K562 (cell line): ENCODE data around the gene PITPNC1. TPM values are rescaled to one million over a fixed set of nuclear protein-coding genes. Genes with fewer than 3 reads are reported as not detected.

ENCODE experiments used
- GTF2B ChIP-seq: IDR thresholded peaks from 2 replicates; pipeline ENCODE4 v1.6.1; 2011; ENCODE audit not compliant: insufficient read length; ENCODE audit errors: extremely low read depth
- MEF2D ChIP-seq: conservative IDR thresholded peaks from 2 replicates; pipeline ENCODE4 v1.6.1; 2016; ENCODE audit warnings: low read depth, missing genetic modification characterization, missing compliant biosample characterization
- MLLT1 ChIP-seq, 2 experiments: fragments of 450-650 bp; IDR thresholded peaks; 2 replicates each; pipeline ENCODE4 v1.6.1; 2016
- MLX ChIP-seq, 2 experiments: fragments of 450-650 bp in 1 of 2; sonication (generic) in 1 of 2; formaldehyde crosslinking; conservative IDR thresholded peaks; 2 replicates each; pipeline versions ENCODE4 v1.4.0 to v1.8.1; 2020 to 2022; ENCODE audit warnings: mild to moderate bottlenecking in 1 of 2, missing genetic modification reagents in 1 of 2
- MYNN ChIP-seq, 2 experiments: sonication (generic); formaldehyde crosslinking in 1 of 2; IDR thresholded peaks; 2 replicates each; pipeline versions ENCODE4 v1.5.0 to v1.6.1; 2016 to 2020; ENCODE audit warnings: antibody characterized with exemption in 1 of 2, missing genetic modification reagents in 1 of 2
- POU5F1 ChIP-seq: fragments of 150-350 bp; IDR thresholded peaks from 2 replicates; pipeline ENCODE4 v1.6.1; 2014; ENCODE audit warnings: borderline replicate concordance, low read length, low read depth, mild to moderate bottlenecking; ENCODE audit not compliant: partially characterized antibody
- SNAPC5 ChIP-seq: fragments of 250-450 bp; sonication (Bioruptor Pico); IDR thresholded peaks from 2 replicates; pipeline ENCODE4 v1.8.0; 2021; ENCODE audit warnings: moderate library complexity, mild to moderate bottlenecking, inconsistent platforms
- ZNF134 ChIP-seq: fragments of 250-450 bp; sonication (Bioruptor Pico); conservative IDR thresholded peaks from 2 replicates; pipeline ENCODE4 v1.4.0; 2020
- ZNF785 ChIP-seq: fragments of 250-450 bp; sonication (Bioruptor Pico); IDR thresholded peaks from 2 replicates; pipeline ENCODE4 v1.4.0; 2020; ENCODE audit warnings: mild to moderate bottlenecking
- polyA plus RNA-seq, 8 experiments: library from polyadenylated mRNA; depleted of rRNA in 4 of 8; stranded (reverse) in 5 of 8; unstranded in 3 of 8; fragments of >200 nt; fragmentation: Nextera tagmentation in 2 of 8; fragmentation: Illumina TruSeq in 1 of 8; extraction: Ambion mirVana in 2 of 8; extraction: Trizol in 1 of 8; gene quantifications; 2 replicates each; pipeline versions ENCODE4 v1.2.1 to v1.2.3, GENCODE V29; 2011 to 2014; ENCODE audit warnings: inconsistent platforms in 1 of 8, missing spikeins in 1 of 8
- total RNA-seq, 7 experiments: library from RNA; depleted of rRNA in 6 of 7; stranded (reverse); fragments of >200 nt in 6 of 7; fragmentation: Illumina TruSeq in 2 of 7; extraction: Trizol in 2 of 7; gene quantifications; 2 replicates each; pipeline versions ENCODE4 v1.2.1 to v1.2.3, GENCODE V29; 2011 to 2021; ENCODE audit warnings: low replicate concordance in 1 of 7

The PITPNC1 gene
- total and polyA plus RNA-seq, 9 of the 15 experiments (the other 6 are each of a cell fraction or from before 2014, with no cell fraction given), result 0.11 to 1.1 (median 0.65) TPM

- TF ChIP-seq GTF2B, result no peak
- TF ChIP-seq MLX (CRISPR knock-in tag; conservative IDR thresholded peaks at IDR 0.05), result no peak
- TF ChIP-seq MYNN (IDR thresholded peaks at IDR 0.05), result no peak
- TF ChIP-seq MYNN (CRISPR knock-in tag; IDR thresholded peaks at IDR 0.05), result no peak
- TF ChIP-seq ZNF134, result no peak
- no peak for TF ChIP-seq ZNF785 (CRISPR knock-in tag)
- TF ChIP-seq MLLT1 (IDR thresholded peaks at IDR 0.05), result no peak
- TF ChIP-seq POU5F1, result no peak
- no peak for TF ChIP-seq SNAPC5
- no peak for TF ChIP-seq MEF2D (tag)
These were observed 323.1 kb downstream of the PITPNC1 start (continued) for GRCh38 chr17:67700037-67700724.
